OCI-LY1 (cell line): ENCODE data around the gene C16orf86.

Experiments
- H2AFZ ChIP-seq: fragments of 200-600 bp; sonication (generic), shearing (Covaris generic); 2 replicates; pipeline ENCODE4 v1.6.0; 2014; ENCODE audit warnings: antibody characterized with exemption, mild to moderate bottlenecking, low read length
- H3F3A ChIP-seq: fragments of 200-600 bp; sonication (generic), shearing (Covaris generic); 2 replicates; pipeline ENCODE4 v1.6.0; 2014; ENCODE audit warnings: mild to moderate bottlenecking, antibody characterized with exemption, low read length, moderate library complexity; ENCODE audit not compliant: insufficient read depth
- H3K27ac ChIP-seq: fragments of 200-600 bp; sonication (generic); 2 replicates; pipeline ENCODE4 v1.5.1; 2014; ENCODE audit warnings: low read length, mixed run types, mild to moderate bottlenecking, low read depth; ENCODE audit not compliant: poor library complexity, severe bottlenecking
- H3K27me3 ChIP-seq: fragments of 200-600 bp; sonication (generic); 2 replicates; pipeline ENCODE4 v1.6.0; 2014; ENCODE audit warnings: antibody characterized with exemption, mild to moderate bottlenecking, low read length, moderate library complexity; ENCODE audit not compliant: insufficient read depth
- H3K36me3 ChIP-seq: fragments of 200-600 bp; sonication (generic); 2 replicates; pipeline ENCODE4 v1.6.1; 2014; ENCODE audit warnings: mild to moderate bottlenecking, antibody characterized with exemption, low read length, moderate library complexity, mixed read lengths; ENCODE audit not compliant: insufficient read depth
- H3K4me1 ChIP-seq: fragments of 200-600 bp; sonication (generic); 2 replicates; pipeline ENCODE4 v1.5.1; 2014; ENCODE audit warnings: mild to moderate bottlenecking, low read length, moderate library complexity; ENCODE audit not compliant: insufficient read depth, severe bottlenecking
- H3K4me2 ChIP-seq: fragments of 200-600 bp; sonication (generic), shearing (Covaris generic); 2 replicates; pipeline ENCODE4 v1.6.1; 2014; ENCODE audit warnings: low read length
- H3K4me3 ChIP-seq: fragments of 200-600 bp; sonication (generic); 2 replicates; pipeline ENCODE4 v1.5.1; 2014; ENCODE audit warnings: low read length, low read depth, mild to moderate bottlenecking, mixed read lengths; ENCODE audit not compliant: poor library complexity, severe bottlenecking
- H3K79me2 ChIP-seq: fragments of 200-600 bp; shearing (Covaris generic); 2 replicates; pipeline ENCODE4 v1.6.1; 2016; ENCODE audit warnings: mixed run types, low read length, mixed read lengths; ENCODE audit not compliant: insufficient read depth
- H3K9ac ChIP-seq: fragments of 200-600 bp; sonication (generic), shearing (Covaris generic); 2 replicates; pipeline ENCODE4 v1.6.1; 2014; ENCODE audit warnings: mild to moderate bottlenecking, low read length, mixed read lengths
- H3K9me2 ChIP-seq: fragments of 200-600 bp; sonication (generic), shearing (Covaris generic); 2 replicates; pipeline ENCODE4 v1.6.1; 2014; ENCODE audit warnings: low read depth, mild to moderate bottlenecking, low read length, mixed read lengths
- H3K9me3 ChIP-seq: fragments of 200-600 bp; shearing (Covaris generic); 2 replicates; pipeline ENCODE4 v1.6.1; 2014; ENCODE audit warnings: low read length, mixed read lengths
- H4K20me1 ChIP-seq: fragments of 200-600 bp; sonication (generic), shearing (Covaris generic); 2 replicates; pipeline ENCODE4 v1.6.0; 2016; ENCODE audit warnings: mild to moderate bottlenecking, low read length; ENCODE audit not compliant: insufficient read depth
- EZH2 ChIP-seq: fragments of 200-600 bp; sonication (generic), shearing (Covaris generic); IDR thresholded peaks from 2 replicates; pipeline ENCODE4 v1.8.0; 2017; ENCODE audit warnings: borderline replicate concordance, mixed run types, mild to moderate bottlenecking, antibody characterized with exemption, low read length, moderate library complexity, mixed read lengths
- TF ChIP-seq, protein P1 (sequence below): fragments of 200-600 bp; sonication (generic), shearing (Covaris generic); IDR thresholded peaks from 2 replicates; pipeline ENCODE4 v1.5.1; 2017; ENCODE audit warnings: mild to moderate bottlenecking, antibody characterized with exemption, low read length, moderate library complexity, mixed read lengths

The C16orf86 gene

DNA sequence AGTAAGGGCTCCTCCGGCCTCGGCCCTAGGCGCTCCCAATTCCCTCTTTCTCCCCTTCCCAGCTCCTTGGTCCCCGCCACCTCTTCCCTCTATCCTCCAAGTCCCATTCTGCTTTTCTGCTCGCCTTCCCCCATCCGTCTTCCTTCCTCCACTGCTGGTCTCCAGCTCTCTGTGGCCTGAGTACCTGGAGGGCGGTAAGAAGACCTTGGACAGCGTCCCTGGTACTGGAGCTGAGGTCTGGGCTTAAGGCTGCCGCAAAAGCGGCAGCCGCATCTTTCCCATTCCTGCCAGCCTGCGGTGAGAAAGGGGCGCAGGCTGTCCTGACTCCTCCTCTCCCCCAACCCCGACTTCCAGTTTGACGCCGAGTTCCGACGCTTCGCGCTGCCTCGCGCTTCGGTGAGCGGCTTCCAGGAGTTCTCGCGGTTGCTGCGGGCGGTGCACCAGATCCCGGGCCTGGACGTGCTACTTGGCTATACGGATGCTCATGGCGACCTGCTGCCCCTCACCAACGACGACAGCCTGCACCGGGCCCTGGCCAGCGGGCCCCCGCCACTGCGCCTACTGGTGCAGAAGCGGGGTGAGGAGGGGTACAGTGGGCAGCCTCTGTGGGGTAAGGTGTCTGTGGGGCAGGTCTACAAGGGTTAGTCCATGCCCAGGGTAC lies 5.4 kb upstream of the C16orf86 start:
- H3K9me3 ChIP-seq: no peaks in the 10 kb centered on the region
- H4K20me1 ChIP-seq: no peaks in the 10 kb centered on the region
- H3K27ac ChIP-seq: peak overlapping the region; percentile 65
- H2AFZ ChIP-seq: no peak overlapping the region
- peak overlapping the region; percentile 74 for H3K4me2 ChIP-seq
- H3F3A ChIP-seq: no peaks in the 10 kb centered on the region
- H3K9ac ChIP-seq: peak overlapping the region; percentile 71
- peak overlapping the region; percentile 81 for H3K4me3 ChIP-seq
- H3K4me1 ChIP-seq: peaks cover 32% of the 10 kb centered on the region
- H3K27me3 ChIP-seq: no peaks in the 10 kb centered on the region
- TF ChIP-seq, protein P1, sequence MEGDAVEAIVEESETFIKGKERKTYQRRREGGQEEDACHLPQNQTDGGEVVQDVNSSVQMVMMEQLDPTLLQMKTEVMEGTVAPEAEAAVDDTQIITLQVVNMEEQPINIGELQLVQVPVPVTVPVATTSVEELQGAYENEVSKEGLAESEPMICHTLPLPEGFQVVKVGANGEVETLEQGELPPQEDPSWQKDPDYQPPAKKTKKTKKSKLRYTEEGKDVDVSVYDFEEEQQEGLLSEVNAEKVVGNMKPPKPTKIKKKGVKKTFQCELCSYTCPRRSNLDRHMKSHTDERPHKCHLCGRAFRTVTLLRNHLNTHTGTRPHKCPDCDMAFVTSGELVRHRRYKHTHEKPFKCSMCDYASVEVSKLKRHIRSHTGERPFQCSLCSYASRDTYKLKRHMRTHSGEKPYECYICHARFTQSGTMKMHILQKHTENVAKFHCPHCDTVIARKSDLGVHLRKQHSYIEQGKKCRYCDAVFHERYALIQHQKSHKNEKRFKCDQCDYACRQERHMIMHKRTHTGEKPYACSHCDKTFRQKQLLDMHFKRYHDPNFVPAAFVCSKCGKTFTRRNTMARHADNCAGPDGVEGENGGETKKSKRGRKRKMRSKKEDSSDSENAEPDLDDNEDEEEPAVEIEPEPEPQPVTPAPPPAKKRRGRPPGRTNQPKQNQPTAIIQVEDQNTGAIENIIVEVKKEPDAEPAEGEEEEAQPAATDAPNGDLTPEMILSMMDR: no peak
- TF ChIP-seq EZH2: no peak
- H3K79me2 ChIP-seq: no peaks in the 10 kb centered on the region
- H3K9me2 ChIP-seq: no peaks in the 10 kb centered on the region
- H3K36me3 ChIP-seq: peaks cover 35% of the 10 kb centered on the region; the same call in 1 of the 2 replicates

DNA sequence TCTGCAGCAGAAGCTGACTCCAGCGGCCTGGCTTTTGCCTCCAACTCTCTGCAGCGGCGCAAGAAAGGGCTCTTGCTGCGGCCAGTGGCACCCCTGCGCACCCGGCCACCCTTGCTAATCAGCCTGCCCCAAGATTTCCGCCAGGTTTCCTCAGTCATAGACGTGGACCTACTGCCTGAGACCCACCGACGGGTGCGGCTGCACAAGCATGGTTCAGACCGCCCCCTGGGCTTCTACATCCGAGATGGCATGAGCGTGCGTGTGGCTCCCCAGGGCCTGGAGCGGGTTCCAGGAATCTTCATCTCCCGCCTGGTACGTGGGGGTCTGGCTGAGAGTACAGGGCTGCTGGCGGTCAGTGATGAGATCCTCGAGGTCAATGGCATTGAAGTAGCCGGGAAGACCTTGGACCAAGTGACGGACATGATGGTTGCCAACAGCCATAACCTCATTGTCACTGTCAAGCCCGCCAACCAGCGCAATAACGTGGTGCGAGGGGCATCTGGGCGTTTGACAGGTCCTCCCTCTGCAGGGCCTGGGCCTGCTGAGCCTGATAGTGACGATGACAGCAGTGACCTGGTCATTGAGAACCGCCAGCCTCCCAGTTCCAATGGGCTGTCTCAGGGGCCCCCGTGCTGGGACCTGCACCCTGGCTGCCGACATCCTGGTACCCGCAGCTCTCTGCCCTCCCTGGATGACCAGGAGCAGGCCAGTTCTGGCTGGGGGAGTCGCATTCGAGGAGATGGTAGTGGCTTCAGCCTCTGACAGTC lies 4.5 kb upstream of the C16orf86 start:
- H3K4me2 ChIP-seq: peak overlapping the region; percentile 74; the same call in 1 of the 2 replicates
- peak overlapping the region; percentile 81 for H3K4me3 ChIP-seq

DNA sequence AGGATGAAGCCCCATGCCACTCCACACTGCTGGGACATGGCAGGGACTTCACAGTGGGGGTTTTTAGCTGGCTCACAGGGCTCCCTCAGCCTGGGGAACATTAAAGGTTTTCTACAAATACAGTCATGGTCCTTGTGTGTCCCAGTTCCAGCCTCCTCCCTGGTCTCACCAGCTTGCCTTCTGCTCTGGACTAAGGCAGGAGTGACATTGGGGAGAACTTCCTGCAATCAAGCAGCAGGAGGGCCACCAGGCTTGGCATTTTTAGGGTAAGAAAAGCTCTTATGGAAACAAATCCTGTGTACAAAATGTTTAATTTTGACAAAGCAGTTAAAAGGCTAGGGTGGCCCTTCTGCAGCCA lies 4.0 kb upstream of the C16orf86 start:
- H3K9ac ChIP-seq: no peak overlapping the region
- no peaks in the 10 kb centered on the region for H3K9me2 ChIP-seq
- peaks cover 21% of the 10 kb centered on the region; the same call in 1 of the 2 replicates for H3K36me3 ChIP-seq

More for the DNA sequence above, 4.5 kb upstream of the C16orf86 start:
- Histone ChIP-seq H3F3A (no peaks in the 10 kb centered on the region), H4K20me1 (no peaks in the 10 kb centered on the region), H3K27me3 (no peaks in the 10 kb centered on the region), H2AFZ (no peak overlapping the region), H3K9me2 (no peaks in the 10 kb centered on the region), H3K9me3 (no peaks in the 10 kb centered on the region), H3K27ac (no peak overlapping the region), H3K9ac (no peak overlapping the region; the same call in 1 of the 2 replicates), H3K36me3 (peaks cover 27% of the 10 kb centered on the region; the same call in 1 of the 2 replicates), H3K4me1 (peaks cover 35% of the 10 kb centered on the region), H3K79me2 (no peaks in the 10 kb centered on the region)
- TF ChIP-seq, protein P1: no peak
- TF ChIP-seq EZH2: no peak

More for the DNA sequence above, 4.0 kb upstream of the C16orf86 start:
- Histone ChIP-seq H3K4me2 (no peak overlapping the region), H3K9me3 (no peaks in the 10 kb centered on the region), H2AFZ (no peak overlapping the region), H3K79me2 (no peaks in the 10 kb centered on the region), H4K20me1 (no peaks in the 10 kb centered on the region), H3K27ac (peak overlapping the region; percentile 18), H3K4me1 (peaks cover 41% of the 10 kb centered on the region), H3F3A (no peaks in the 10 kb centered on the region), H3K4me3 (no peak overlapping the region), H3K27me3 (no peaks in the 10 kb centered on the region)
- TF ChIP-seq EZH2: no peak
- TF ChIP-seq, protein P1: no peak
